H7 (cell line): ENCODE measurements around the gene KANSL1. TPM values are rescaled to one million over a fixed set of nuclear protein-coding genes. Genes with fewer than 3 reads are reported as not detected.

Experiments
- DNase-seq: peaks from one replicate; pipeline ENCODE4 v3.0.0; 2012
- H3K27me3 ChIP-seq: 2 replicates; pipeline ENCODE4 v1.6.0; 2011; ENCODE audit warnings: mild to moderate bottlenecking, low read length; ENCODE audit not compliant: control insufficient read depth, insufficient read depth
- H3K36me3 ChIP-seq: replicated peaks from 2 replicates; pipeline ENCODE4 v1.5.1; 2011; ENCODE audit warnings: low read length; ENCODE audit not compliant: control insufficient read depth, insufficient read depth
- H3K4me3 ChIP-seq: 2 replicates; pipeline ENCODE4 v1.5.1; 2011; ENCODE audit warnings: low read depth, mild to moderate bottlenecking, control low read depth, low read length, moderate library complexity; ENCODE audit not compliant: insufficient read depth
- total RNA-seq: library from RNA; depleted of rRNA; stranded (reverse); fragments of >200 nt; shearing (Covaris generic); gene quantifications from 2 replicates; pipeline ENCODE4 v1.2.3, GENCODE V29; 2014

Gene KANSL1
- total RNA-seq, 1 experiment from 2014 or later = 35.2 TPM

DNA sequence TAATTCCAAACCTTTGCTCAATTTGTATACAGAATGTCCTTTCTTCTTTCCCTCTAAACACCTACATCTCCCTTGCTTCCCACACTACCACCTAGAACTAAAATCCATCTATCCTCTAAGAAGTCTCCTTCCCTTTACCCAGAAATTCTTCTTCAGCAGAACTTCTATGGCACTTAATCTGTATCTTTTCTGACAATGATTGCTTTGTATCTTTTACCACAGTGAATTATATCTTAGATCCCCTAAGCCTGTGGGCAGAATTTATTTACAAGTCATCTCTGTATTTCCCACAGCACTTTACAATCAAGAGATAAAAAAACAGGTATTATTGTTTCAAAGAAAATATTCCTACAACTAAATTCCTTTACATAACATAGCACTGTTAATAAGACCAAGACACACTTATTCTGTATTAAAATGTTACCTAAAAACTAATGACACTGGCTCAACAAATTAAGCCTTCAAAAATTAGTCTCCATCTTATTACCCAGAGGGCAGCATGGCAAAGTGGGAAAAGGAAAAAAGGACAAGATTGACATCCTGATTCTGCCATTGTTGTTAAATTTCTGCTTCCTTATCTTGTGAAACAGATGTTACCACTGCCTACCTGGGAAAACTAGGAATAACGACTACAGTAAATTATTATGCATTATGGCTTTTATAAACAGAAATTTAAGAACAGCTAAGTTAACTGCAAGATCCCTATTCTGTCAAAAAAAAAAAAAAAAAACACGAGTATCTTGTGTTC is 42.8 kb downstream of the KANSL1 start:
- Histone ChIP-seq H3K27me3 (no peaks in the 10 kb centered on the region), H3K36me3 (no peaks in the 10 kb centered on the region; the same call in 1 of the 2 replicates), H3K4me3 (no peak overlapping the region)
- no peak for DNase-seq

DNA sequence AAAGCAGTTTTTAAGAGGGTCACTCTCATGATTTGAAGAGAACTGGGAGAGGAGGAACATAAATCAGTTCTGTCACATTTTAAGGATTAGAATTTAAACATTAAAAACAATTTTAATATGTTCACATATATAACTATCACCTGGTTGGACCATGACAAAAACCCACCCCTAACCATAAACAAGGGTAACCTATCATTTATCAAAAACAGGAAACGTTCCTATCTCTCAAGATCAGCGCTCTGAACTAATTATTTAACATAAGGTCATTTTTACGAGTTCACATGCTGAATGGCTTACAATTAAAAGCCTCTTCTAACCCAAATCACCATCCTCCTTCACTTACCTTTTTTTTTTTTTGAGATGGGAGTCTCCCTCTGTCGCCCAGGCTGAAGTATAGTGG is 45.0 kb downstream of the KANSL1 start:
- no peaks in the 10 kb centered on the region; the same call in 1 of the 2 replicates for H3K36me3 ChIP-seq
- DNase-seq = no peak
- H3K4me3 ChIP-seq = no peak overlapping the region
- H3K27me3 ChIP-seq = no peaks in the 10 kb centered on the region

DNA sequence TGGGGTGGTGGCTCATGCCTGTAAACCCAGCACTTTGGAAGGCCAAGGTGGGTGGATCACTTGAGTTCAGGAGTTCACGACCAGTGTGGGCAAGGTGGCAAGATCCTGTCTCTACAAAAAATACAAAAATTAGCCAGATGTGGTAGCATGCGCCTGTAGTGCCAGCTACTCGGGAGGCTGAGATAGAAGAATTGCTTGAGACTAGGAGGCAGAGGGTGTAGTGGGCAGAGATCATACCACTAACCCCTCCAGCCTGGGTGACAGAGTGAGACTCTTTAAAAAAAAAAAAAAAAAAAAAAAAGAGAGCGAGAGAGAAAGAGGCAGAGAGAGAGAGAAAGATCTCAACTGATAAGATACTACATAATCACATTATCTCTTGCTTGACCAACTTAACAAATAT is 45.9 kb downstream of the KANSL1 start:
- DNase-seq = no peak
- no peaks in the 10 kb centered on the region for H3K27me3 ChIP-seq

DNA sequence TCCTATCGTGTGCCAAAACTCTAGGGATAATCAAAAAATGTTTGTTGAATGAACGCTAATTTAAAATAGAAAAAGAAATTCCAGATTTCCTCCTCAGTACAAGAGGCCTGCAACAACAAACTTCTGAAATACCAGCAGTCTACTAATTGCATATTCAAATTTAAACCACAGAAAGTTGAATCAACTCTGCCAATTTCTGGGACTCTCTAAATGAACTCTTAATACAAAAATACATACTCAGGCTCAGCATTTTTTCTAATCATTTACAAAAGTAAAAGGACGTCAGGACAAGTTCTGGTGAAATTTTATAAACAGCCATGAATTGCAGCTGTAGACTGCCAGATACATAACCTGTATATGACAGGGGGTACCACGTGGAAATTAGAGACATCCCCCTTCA is 49.0 kb downstream of the KANSL1 start:
- DNase-seq = no peak
- Histone ChIP-seq H3K27me3 (no peaks in the 10 kb centered on the region), H3K36me3 (no peaks in the 10 kb centered on the region; the same call in 1 of the 2 replicates), H3K4me3 (no peak overlapping the region)

More for the DNA sequence above, 45.9 kb downstream of the KANSL1 start:
- H3K36me3 ChIP-seq = no peaks in the 10 kb centered on the region; the same call in 1 of the 2 replicates
- H3K4me3 ChIP-seq = no peak overlapping the region

DNA sequence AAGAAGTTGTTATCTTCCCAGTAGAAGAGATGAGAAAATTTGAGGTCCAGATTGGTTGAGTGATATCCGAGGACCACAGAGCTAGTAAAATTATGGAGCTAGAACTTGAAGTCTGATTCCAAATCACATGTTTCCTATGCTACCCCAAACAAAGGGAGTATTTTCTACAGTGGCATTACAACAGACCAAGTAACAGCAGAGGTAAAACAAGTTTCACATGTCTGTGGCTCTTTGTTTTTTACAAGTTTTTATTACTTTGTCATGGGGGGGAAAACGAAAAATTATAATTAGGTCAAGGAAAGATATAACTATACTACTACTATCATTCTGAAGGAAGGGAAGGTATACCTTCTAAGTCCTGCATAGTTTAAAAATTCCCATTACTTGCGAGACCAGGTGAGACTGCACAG is 49.4 kb downstream of the KANSL1 start:
- H3K27me3 ChIP-seq = no peaks in the 10 kb centered on the region
- H3K36me3 ChIP-seq = no peaks in the 10 kb centered on the region; the same call in 1 of the 2 replicates
- H3K4me3 ChIP-seq = no peak overlapping the region
- DNase-seq = no peak

DNA sequence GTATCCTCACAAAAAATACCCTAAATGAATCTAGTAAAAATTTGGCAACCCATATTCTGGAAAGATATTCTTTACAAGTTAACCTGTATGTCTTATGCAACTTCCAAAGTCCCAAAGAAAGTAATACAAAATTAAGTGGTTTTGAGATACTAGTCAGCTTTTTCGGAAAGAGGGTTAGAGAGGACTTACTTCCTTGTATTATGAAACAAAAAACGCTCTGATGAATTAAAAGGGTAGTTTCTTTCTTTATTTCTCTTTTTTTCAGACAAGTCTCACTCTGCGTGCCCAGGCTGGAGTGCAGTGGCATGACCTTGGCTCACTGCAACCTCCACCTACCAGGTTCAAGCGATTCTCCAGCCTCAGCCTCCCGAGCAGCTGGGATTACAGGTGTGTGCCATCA is 51.6 kb downstream of the KANSL1 start:
- DNase-seq = no peak
- H3K4me3 ChIP-seq = no peak overlapping the region
- no peaks in the 10 kb centered on the region for H3K36me3 ChIP-seq
- H3K27me3 ChIP-seq = no peaks in the 10 kb centered on the region

DNA sequence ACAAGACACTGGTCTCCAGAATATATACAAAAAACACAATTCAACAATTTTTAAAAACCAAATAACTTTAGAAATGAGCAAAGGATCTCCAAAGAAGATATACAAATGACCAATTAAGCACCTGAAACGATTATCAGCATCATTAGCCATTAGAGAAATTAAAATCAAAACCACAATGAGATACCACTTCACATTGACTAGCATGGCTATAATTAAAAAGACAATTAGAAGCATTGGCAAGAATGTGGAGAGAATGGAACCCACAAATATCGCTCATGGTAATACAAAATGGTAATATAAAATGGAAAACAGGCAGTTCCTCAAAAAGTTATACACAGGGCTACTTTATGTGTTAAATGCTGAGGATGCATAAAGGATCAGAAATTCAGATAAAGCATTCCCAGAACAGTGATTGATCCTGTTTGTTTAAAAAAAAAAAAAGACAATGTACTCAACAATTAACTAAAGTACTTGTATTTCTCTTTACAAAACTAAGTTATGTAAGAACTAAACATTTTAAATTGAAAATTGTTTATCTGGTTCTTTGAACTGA is 52.5 kb downstream of the KANSL1 start:
- H3K36me3 ChIP-seq = no peaks in the 10 kb centered on the region
- no peak overlapping the region for H3K4me3 ChIP-seq
- H3K27me3 ChIP-seq = no peaks in the 10 kb centered on the region
- DNase-seq = no peak

DNA sequence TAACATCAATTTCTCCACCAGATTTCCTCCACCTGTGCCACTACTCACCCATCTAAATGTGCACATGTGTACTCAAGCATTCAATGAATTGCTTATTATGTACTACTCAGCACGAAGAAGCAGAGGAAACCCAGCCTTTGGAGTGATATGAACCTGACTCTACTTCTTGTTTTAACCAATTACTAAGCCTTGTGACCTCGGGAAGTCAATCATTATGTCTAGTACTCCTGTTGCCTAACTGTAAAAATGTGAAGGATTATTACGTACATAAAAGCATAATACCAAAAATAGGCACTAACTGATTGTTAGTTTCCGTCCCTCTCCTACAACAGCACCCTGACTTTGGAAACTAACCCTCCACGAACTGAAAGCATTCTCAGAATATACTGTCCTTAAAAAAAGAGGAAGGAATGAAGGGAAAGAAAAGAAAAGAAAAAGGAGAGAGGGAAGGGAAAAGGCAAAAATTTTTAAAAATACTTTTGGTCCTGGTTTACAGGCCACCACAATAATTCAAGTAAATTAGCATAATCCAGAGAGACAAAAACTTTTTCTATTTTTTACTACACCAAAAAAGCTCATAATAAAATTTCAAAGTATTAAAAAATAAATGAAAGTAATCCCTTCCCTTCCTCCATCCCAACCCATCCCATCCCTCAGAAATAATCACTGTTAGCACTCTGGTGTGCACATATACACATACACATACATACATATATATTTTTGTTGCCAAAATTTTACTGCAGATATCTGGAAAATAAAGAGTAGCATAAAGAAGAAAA is 53.6 kb downstream of the KANSL1 start:
- no peak for DNase-seq
- Histone ChIP-seq H3K27me3 (no peaks in the 10 kb centered on the region), H3K4me3 (no peak overlapping the region), H3K36me3 (no peaks in the 10 kb centered on the region)

DNA sequence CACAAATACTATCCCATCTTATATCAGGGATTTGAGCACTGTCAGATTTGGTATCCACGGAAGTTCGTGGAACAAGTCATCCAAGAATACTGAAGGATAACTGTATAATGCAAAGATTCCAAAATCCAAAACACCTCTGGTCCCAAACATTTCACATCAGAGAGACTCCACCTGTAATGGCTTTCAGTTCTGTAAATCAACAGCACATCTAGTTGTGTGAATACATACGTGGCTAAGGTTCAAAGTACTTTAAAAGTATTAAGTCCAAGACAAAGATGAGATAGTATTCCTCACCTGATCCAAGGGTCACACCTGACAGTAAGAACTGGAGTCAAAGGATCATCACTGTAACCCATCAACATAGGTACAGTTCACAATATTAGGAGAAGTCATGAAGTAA is 54.8 kb downstream of the KANSL1 start:
- Histone ChIP-seq H3K4me3 (no peak overlapping the region), H3K27me3 (no peaks in the 10 kb centered on the region), H3K36me3 (no peaks in the 10 kb centered on the region)
- no peak for DNase-seq

DNA sequence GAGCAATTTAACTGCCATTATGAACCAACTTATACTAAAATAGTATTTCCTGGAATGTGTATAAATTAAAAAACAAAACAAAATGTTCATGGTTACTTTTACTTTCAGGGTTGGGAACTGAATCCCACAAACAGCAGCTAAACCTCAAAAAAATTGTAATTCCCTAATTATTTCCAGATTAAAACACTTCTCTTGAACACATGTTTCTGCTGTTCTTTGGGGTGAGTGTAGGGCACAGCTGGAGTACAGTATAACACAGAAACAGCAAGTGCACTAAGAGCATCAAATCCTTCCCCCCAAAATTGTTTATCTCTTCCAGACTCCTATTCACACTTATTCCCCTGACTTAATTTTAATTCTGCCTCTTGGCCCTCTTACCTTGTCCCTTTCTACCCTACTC is 56.4 kb downstream of the KANSL1 start:
- DNase-seq = no peak
- H3K27me3 ChIP-seq = no peaks in the 10 kb centered on the region
- no peak overlapping the region for H3K4me3 ChIP-seq
- H3K36me3 ChIP-seq = no peaks in the 10 kb centered on the region

DNA sequence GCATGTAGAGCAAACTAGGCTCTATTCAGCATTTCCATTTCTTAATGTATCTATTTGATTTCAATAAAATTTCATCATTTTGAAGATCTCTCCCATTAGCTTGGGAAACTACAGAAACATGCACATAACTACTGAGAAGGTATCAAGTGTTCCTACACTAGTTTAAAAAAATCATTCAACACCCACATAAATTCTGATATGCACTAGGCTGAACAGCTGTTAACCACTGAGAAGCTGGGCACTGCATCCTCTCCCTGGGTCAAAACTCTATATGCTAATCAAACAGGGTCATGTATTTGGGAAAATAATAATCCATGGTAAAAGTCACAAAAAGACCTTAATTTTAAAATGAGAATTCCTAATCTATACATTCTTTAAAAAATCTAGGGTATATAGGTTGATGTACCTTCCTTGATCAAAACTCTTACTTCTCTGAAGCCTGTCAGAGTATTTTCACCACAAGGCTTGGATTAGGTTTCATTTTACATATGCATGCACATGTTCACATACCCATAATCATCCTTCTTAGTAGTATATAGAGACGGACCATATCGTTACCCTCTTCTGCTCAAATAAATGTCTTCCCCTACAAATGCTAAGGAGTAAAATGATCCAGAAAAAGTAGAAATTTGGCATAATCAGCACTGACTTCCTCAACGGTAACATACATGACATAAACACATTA is 57.2 kb downstream of the KANSL1 start:
- DNase-seq = no peak
- Histone ChIP-seq H3K4me3 (no peak overlapping the region), H3K36me3 (no peaks in the 10 kb centered on the region), H3K27me3 (no peaks in the 10 kb centered on the region)

DNA sequence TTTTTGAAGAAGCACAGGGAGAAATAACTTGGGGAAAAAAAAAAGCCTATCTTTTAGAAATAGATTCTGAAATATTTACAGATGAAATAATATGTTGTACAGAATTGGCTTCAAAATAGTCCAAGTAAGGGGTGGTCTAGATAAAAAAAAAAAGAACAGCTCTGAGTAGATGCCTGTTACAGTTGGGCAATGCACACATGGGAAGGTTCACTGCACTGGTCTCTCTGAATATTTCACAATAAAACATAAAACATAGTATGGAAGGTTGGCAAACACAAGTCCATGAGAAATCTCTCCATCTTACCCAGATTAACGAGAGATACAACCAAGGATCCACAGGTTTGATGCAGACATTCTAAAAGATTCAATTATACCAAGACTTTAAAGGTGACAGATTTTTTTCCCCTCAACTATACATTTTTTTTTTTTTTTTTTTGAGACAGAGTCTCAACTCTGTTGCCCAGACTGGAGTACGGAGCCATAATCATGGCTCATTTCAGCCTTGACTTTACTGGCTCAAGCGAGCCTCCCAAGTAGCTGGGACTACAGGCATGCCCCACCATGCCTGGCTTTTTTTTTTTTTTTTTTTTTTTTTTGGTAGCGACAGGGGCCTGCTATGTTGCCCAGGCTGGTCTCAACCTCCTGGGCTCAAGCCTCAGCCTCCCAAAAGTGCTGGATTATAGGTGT is 58.0 kb downstream of the KANSL1 start:
- DNase-seq = no peak
- no peak overlapping the region for H3K4me3 ChIP-seq
- H3K27me3 ChIP-seq = no peaks in the 10 kb centered on the region
- no peaks in the 10 kb centered on the region for H3K36me3 ChIP-seq

DNA sequence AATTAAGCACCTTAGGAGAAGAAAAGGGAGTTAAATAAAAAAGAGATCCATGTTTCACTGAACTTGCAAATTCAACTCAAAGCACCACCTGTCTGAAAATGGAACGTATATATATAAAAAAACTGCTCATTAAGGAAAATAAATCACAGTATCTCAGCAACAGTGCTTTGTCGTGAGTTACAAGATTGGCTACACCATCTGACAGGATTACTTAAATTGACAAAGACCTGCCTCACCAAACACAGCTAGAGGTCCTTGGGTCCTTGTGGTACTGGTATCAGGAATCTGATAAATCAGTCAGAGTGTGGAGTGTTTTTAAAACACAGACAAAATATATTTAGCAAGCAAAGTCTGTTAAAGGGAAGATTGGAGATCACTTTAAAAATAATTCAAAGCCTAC is 63.9 kb downstream of the KANSL1 start:
- H3K4me3 ChIP-seq = no peak overlapping the region
- DNase-seq = no peak
- H3K36me3 ChIP-seq = no peaks in the 10 kb centered on the region
- no peaks in the 10 kb centered on the region for H3K27me3 ChIP-seq

DNA sequence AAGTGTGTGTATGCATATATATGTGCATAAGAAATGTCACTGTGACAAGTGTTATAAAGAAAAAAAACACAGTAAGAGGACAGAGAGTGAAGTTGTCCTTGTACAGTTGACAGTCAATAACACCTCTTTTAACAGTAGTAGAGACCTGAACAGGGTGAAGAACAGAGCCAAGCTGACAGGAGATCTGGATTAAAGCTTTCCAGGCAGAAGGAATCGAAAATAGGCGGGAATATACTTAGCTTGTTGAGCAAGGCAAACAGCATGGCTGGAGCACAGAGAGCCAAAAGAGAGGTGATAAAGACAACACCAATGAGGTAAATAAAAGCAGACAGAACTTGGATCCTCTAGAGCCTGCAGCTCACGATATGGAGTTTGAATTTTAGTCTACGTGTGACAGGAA is 64.8 kb downstream of the KANSL1 start:
- Histone ChIP-seq H3K36me3 (no peaks in the 10 kb centered on the region), H3K4me3 (no peak overlapping the region), H3K27me3 (no peaks in the 10 kb centered on the region)
- DNase-seq = no peak
